NOMO-1 (cell line): Measurements from ENCODE around the gene ZNF264.
"Not testable (repeated sequence)": the region's sequence is repeated elsewhere in the genome, so short reads cannot be mapped to it uniquely, and the experiment has no call there.

Experiments
- DNase-seq, 2 experiments: peaks; one replicate each; lab custom pipeline; 2025; ENCODE audit not compliant: unreplicated experiment in 2 of 2; lab: John Stamatoyannopoulos, UW

Gene ZNF264

GRCh38 chr19:57244513-57244912 is 53.2 kb downstream of the ZNF264 start:
- no peak for DNase-seq

- DNase-seq = no peak
These were observed 53.8 kb downstream of the ZNF264 start for GRCh38 chr19:57245066-57245465.

- DNase-seq = no peak
These were observed 54.7 kb downstream of the ZNF264 start for GRCh38 chr19:57245959-57246358.

DNA sequence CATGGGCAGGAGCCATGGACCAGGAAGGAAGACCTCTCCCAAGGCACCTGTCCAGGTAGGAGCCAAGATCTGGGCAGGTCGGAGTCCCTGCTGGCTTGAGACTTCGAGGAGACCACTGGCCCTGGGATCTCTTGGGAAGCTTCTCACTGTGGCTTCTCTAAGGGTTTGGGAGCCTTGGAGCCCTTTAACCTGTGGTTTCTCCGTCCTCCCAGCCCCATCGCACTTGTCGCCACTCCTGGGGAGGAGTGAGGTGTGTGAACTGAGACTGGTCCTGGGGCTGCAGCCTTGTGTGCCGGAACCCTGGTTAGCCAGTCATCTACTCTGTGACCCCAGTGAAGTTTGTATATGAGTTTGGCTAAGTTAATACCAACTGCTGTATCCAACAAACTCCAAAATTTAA is 57.3 kb downstream of the ZNF264 start:
- DNase-seq = no peak

- no peak for DNase-seq
These were observed 58.0 kb downstream of the ZNF264 start for GRCh38 chr19:57249329-57249728.

DNA sequence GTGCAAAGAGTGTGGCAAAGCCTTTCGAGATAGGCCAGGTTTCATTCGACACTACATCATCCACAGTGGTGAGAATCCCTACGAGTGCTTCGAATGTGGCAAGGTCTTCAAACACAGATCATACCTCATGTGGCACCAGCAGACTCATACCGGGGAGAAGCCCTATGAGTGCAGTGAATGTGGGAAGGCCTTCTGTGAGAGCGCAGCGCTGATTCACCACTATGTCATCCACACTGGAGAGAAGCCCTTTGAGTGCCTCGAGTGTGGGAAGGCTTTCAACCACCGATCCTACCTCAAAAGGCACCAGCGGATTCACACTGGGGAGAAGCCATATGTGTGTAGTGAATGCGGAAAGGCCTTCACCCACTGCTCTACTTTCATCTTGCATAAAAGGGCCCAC is 62.5 kb downstream of the ZNF264 start:
- not testable (repeated sequence) for DNase-seq

GRCh38 chr19:57262044-57262443 is 70.7 kb downstream of the ZNF264 start:
- DNase-seq = no peak

- no peak for DNase-seq
These were observed 72.0 kb downstream of the ZNF264 start for GRCh38 chr19:57263244-57263741.

- DNase-seq = no peak
These were observed 76.0 kb downstream of the ZNF264 start for GRCh38 chr19:57267291-57267690.

- DNase-seq = no peak
These were observed 78.4 kb downstream of the ZNF264 start for GRCh38 chr19:57269515-57270250.

DNA sequence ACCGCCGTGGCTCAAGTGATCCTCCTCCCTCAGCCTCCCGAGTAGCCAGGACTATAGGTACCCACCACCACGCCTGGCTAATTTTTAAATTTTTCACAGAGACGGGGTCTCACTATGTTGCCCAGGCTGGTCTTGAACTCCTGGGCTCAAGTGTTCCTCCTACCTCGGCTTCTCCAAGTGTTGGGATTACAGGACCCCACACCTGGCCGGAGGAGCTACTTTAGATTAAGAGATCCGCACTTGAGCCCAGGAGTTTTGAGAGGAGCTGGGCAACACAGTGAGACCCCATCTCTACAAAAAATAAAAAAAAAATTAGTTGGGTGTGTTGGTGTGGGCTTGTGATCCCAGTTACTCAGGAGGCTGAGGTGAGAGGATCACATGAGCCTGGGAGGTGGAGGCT is 80.0 kb downstream of the ZNF264 start:
- DNase-seq = no peak
